ENCODE measurements around the gene COPS2. TPM values are rescaled to one million over a fixed set of nuclear protein-coding genes. Genes with fewer than 3 reads are reported as not detected.
A peak's percentile ranks its signal among the peaks of the same experiment; 100 is the strongest.

Gene COPS2
- total RNA-seq, 1 donor from 2014 or later, result 68.2 TPM

DNA sequence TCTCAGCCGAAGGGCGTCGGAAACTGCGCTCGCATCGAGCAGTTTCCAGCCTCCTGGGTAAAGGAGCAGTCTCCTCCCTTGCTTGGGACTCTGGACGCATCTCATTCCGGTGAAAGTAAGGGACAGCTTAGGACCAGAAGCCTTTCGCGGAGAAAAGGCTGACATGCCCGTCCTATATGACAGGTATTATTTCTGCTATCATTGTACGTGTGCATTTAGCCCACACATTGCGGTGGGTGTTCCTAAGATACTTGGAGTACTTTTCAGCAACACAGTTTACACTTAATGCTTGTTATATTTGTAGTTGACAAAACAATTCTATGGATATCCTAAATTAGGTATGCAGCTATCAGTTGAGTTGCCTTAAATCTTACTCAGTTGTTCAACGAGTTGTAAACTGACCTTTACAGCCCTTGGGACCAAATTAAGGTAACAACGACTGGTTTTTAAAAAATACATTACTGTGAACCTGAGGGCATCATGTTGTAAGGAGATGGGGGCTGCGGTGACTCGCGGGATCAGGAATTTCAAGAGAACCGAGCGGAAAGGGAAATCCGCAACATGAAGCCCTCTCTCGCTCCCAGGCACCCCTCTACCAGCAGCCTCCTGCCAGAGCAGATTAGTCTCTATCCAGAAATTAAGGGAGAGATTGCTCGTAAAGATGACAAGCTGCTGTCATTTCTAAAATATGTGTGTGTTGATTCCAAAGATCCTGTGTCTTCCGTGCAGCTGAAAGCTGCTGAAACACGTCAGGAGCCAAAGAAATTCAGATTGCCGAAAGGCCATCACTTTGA is 632 bp upstream of the COPS2 start:
- no peaks in the 10 kb centered on the region for H3K27me3 Mint-ChIP-seq (ENCODE audit: unreplicated experiment)
- peaks cover 40% of the 10 kb centered on the region for H3K4me1 Mint-ChIP-seq (ENCODE audit: unreplicated experiment)
- TF ChIP-seq, protein P1, sequence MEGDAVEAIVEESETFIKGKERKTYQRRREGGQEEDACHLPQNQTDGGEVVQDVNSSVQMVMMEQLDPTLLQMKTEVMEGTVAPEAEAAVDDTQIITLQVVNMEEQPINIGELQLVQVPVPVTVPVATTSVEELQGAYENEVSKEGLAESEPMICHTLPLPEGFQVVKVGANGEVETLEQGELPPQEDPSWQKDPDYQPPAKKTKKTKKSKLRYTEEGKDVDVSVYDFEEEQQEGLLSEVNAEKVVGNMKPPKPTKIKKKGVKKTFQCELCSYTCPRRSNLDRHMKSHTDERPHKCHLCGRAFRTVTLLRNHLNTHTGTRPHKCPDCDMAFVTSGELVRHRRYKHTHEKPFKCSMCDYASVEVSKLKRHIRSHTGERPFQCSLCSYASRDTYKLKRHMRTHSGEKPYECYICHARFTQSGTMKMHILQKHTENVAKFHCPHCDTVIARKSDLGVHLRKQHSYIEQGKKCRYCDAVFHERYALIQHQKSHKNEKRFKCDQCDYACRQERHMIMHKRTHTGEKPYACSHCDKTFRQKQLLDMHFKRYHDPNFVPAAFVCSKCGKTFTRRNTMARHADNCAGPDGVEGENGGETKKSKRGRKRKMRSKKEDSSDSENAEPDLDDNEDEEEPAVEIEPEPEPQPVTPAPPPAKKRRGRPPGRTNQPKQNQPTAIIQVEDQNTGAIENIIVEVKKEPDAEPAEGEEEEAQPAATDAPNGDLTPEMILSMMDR (IDR thresholded peaks at IDR 0.05), result no peak
- H3K27ac Mint-ChIP-seq (ENCODE audit: unreplicated experiment), result peak overlapping the region; percentile 98
- H3K36me3 Mint-ChIP-seq (ENCODE audit: unreplicated experiment), result no peaks in the 10 kb centered on the region
- peak overlapping the region; percentile 99 for H3K4me3 Mint-ChIP-seq (ENCODE audit: unreplicated experiment)
- DNase-seq (ENCODE audit: extremely low spot score, unreplicated experiment), result no peak
- no peaks in the 10 kb centered on the region for H3K9me3 Mint-ChIP-seq (ENCODE audit: unreplicated experiment)

DNA sequence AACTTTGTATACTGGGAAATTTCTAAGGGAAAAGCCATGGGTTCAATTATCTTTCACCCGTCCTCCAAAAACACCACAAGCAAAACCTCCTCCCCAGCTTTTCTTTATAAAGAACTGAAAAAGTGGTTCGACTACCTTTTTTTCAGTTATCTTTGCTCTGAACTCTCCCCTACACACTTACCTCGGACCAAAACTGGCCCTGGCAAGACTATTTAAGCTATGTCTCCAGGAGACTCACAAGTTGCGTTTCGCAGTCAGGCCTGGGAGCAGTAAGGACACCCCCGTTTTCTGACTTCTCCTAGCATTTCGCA is 645 bp downstream of the COPS2 start:
- Mint-ChIP-seq H3K27ac (ENCODE audit: unreplicated experiment) (peak overlapping the region; percentile 98), H3K27me3 (ENCODE audit: unreplicated experiment) (no peaks in the 10 kb centered on the region), H3K4me1 (ENCODE audit: unreplicated experiment) (peaks cover 42% of the 10 kb centered on the region), H3K4me3 (ENCODE audit: unreplicated experiment) (peak overlapping the region; percentile 99), H3K9me3 (ENCODE audit: unreplicated experiment) (no peaks in the 10 kb centered on the region), H3K36me3 (ENCODE audit: unreplicated experiment) (peaks cover 2% of the 10 kb centered on the region)
- TF ChIP-seq, protein P1 (IDR thresholded peaks at IDR 0.05), result no peak
- DNase-seq (ENCODE audit: extremely low spot score, unreplicated experiment), result no peak

DNA sequence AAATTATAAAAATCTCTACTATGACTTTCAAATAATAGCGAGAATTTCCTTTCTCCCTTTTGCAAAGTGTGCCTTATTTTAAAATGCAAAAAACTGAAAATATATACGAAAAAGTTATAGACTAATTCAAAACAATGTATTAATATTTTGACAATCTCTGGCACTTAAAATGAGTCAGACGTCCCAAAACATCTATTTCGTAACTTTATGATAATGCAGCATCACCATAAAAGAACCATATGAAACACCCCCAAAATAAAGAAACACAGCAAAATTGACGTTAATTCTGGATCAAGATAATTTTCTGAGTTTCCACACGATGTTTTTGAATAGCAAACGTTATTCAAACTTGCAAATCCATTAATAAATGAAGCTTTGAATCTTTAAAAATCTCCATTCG is 1.0 kb downstream of the COPS2 start:
- Mint-ChIP-seq H3K9me3 (ENCODE audit: unreplicated experiment) (no peaks in the 10 kb centered on the region), H3K27ac (ENCODE audit: unreplicated experiment) (peak overlapping the region; percentile 98), H3K4me1 (ENCODE audit: unreplicated experiment) (peaks cover 42% of the 10 kb centered on the region), H3K27me3 (ENCODE audit: unreplicated experiment) (no peaks in the 10 kb centered on the region), H3K4me3 (ENCODE audit: unreplicated experiment) (peak overlapping the region; percentile 99), H3K36me3 (ENCODE audit: unreplicated experiment) (peaks cover 2% of the 10 kb centered on the region)
- DNase-seq (ENCODE audit: extremely low spot score, unreplicated experiment), result no peak
- TF ChIP-seq, protein P1 (IDR thresholded peaks at IDR 0.05), result no peak

DNA sequence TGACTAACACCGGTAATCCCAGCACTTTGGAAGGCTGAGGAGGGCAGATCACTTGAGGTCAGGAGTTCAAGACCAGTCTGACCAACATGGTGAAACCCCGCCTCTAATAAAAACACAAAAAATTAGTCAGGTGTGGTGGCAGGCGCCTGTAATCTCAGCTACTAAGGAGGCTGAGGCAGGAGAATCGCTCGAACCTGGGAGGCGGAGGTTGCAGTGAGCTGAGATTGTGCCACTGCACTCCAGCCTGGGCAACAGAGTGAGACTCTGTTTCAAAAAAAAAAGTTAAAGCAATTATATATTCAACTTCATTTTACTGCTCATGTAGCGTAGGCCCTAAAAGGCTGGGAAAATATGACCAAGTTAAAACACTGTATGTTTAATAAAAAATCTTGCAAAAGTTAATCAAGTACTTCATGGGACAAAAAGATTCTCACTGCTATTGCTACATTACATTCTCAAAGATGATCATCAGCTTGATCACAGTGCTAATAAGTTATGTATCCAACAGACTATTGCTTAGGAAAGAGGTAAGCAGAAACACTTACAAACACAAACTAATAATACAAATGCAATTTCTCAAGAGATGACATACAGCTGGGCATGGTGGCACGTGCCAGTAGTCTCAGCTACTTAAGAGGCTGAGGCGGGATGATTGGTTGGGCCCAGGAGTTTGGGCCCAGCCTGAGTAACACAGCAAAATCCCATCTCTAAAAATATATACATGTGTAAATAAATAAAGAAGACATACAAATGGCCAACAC is 2.7 kb downstream of the COPS2 start:
- TF ChIP-seq, protein P1 (IDR thresholded peaks at IDR 0.05), result no peak
- Mint-ChIP-seq H3K4me3 (ENCODE audit: unreplicated experiment) (no peak overlapping the region), H3K4me1 (ENCODE audit: unreplicated experiment) (peaks cover 47% of the 10 kb centered on the region), H3K9me3 (ENCODE audit: unreplicated experiment) (no peaks in the 10 kb centered on the region), H3K27me3 (ENCODE audit: unreplicated experiment) (no peaks in the 10 kb centered on the region), H3K36me3 (ENCODE audit: unreplicated experiment) (peaks cover 2% of the 10 kb centered on the region), H3K27ac (ENCODE audit: unreplicated experiment) (peak overlapping the region; percentile 4)
- DNase-seq (ENCODE audit: extremely low spot score, unreplicated experiment), result no peak

DNA sequence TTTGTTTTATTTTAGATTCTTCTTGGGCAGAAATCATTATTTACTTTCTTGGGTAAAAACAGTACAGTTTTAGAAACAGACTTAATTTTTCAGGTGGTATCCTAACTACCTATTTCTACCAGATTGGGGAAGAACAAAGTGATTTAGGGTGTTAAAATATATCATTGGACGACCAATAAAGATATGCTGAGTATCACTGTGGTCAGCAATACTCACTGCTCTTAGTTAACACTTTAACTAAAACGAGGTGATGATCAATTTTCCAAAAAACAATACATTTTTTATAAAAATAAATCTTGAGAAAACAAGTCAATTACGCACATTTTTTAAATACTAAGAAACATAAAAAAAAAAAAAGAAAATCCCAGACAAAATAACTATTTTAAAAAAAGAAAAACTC is 3.6 kb downstream of the COPS2 start:
- Mint-ChIP-seq H3K27me3 (ENCODE audit: unreplicated experiment) (no peaks in the 10 kb centered on the region), H3K36me3 (ENCODE audit: unreplicated experiment) (peaks cover 2% of the 10 kb centered on the region), H3K4me1 (ENCODE audit: unreplicated experiment) (peaks cover 46% of the 10 kb centered on the region), H3K9me3 (ENCODE audit: unreplicated experiment) (no peaks in the 10 kb centered on the region), H3K4me3 (ENCODE audit: unreplicated experiment) (no peak overlapping the region), H3K27ac (ENCODE audit: unreplicated experiment) (no peak overlapping the region)
- TF ChIP-seq, protein P1 (IDR thresholded peaks at IDR 0.05), result no peak
- DNase-seq (ENCODE audit: extremely low spot score, unreplicated experiment), result no peak

All from osteocyte (in vitro differentiated cells).